ENCODE results near the gene CPPED1.

The CPPED1 gene

DNA sequence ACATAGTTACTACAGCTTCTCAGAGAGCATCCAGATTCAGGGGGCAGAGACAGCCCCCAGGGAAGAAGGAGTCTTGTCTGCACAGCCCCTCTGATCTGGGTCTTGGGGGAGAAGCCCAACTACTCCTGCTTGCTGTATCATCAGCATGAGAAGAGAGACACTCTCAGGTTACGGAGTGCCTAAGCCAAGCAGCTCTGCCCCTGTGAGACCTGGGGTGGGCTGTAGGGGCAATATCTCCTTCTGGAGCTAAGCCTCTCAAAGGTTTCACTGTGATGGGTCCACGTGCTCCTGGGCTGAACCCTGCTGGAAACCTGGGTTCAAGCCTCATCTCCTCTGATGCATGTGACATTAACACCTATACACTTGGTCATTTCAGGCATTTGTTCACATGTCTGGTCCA, 123.2 kb downstream of the CPPED1 start:
- no peak for DNase-seq (ENCODE audit: low read depth)

DNA sequence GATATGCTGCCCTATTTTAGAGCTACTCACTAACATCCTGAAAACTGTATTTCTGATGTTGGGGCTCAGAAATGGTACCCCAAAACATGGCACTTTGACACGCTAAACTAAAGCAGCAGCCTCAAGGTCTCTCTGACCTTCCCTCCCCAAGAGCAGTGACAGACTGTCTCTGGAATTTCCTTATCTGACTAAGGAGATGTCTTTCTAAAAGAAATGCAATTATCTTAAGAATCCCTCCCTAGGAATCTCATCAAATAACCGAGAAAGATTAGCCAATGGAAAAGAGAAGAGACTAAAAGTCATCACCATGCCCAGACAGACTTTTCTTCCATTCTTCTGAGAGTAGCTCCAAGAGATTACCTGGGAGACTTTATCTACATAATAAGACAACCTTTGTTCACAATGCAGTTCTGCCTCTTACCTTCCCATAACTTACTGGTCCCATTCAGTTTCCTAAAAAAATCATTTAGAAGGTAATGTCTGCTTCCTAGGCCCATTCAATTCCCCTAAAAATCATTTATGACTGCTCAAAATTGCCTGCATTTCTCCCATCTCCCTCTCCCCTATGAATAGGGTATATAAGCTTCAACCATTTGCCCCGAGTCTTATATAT, 123.9 kb downstream of the CPPED1 start:
- DNase-seq (ENCODE audit: low read depth), result no peak

DNA sequence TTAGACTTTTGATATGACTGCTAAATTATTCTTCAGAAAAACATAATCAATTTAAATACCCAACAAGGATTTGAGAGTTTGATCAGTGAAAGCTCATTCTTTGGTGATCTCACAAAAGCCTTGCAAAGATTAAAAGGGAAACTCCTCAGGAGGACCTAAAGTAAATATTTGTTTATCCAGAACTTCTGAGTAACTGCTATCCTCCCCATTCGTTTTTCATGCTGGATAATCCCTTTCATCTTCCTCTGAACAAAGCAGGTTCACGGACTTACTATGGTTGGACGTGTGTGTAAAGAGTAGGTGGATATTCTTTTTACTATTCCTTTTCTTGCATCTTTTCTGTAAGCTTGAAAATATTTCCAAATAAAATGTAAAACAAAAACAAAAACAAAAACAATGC, 124.7 kb downstream of the CPPED1 start:
- DNase-seq (ENCODE audit: low read depth), result no peak

DNA sequence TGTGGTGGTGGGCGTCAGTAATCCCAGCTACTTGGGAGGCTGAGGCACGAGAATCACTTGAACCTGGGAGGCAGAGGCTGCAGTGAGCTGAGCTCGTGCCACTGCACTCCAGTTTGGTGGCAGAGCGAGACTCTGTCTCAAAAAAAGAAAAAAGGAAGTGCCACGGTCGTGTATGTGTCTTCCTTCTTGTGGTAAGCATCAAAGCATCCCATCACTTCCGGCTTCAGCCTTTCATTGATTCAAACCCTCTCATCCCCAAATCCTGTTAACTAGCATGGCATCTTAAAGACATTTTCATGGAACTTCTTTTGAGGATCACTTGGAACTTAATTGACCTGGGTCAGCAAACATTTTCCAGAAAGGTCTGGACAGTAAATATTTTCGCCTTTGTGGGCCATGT, 126.2 kb downstream of the CPPED1 start:
- DNase-seq (ENCODE audit: low read depth), result no peak

DNA sequence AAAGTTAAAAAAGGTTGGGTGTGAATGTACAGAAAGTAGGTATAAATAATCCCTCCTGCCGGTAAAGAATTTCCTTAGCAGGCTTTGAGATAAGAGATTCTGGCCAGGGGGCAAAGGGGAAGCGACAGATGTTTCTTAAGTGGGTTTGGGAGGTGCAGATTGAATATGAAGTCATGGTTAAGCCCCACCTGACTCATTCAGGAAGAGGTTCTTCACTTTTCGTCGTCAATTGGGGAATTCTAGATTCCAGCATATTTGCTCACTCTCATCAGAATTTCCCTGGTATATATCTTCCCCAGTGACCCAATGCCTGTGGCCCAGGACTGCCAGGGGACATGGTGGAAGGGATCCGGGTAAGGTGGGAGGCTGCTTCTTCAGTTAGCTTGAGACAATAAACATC, 127.8 kb downstream of the CPPED1 start:
- peak; percentile 16 for DNase-seq (ENCODE audit: low read depth)

DNA sequence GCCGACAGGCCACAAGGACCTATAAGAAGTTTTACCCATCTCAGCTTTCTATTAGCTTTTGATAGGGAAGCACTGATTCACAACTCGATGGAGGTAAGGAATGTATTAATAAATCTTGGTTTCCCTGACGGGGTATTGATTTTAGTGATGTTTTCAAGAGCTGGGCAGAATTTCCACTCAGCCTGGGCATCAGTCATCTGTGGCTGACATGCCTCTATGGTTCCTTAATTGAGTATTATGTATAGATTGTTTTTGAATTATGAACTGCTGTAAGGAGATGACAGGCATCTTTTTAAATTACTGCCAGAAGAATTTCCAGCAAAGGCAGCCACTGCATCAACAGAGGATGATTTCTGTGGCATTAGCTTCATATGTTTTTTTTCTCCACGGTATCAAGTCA, 128.6 kb downstream of the CPPED1 start:
- DNase-seq (ENCODE audit: low read depth), result no peak

DNA sequence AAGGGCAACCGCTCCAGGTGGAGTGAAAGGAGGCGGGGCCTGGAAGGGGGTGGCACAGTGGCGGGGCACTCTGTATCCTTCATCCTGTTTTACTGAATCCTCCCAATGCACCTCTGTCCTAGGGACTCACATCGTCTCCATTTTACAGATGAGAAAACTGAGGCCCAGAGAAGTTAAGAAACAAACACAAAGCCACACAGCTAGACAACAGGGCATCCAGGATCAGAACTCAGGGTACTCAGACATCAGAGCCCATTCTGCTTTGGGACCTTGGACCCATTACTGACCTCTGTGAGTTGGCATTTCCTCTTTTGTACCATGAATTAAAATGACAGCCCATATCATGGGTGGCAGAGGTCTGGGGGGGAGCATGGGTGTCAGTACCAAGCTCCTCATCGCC, 129.2 kb downstream of the CPPED1 start:
- no peak for DNase-seq (ENCODE audit: low read depth)

DNA sequence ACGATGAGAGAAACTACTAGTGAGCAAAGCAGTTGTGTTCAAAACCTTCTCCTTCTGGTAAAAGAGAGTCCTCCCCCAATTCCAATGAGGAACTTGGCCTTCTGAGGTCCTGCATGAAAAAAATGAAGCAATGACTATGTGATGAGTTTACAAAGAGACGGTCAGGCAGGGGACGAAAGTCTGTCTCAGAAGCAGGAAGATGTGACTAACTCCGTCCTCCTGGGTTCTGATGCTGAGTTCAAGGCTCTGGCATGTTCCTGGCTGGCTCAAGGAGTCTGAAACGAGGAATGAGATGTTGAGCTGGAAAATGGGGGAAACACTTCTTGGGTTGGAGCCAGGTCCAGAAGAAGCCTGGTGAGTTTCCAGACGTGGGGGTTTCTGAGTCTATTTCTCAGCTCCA, 129.6 kb downstream of the CPPED1 start:
- peak; percentile 28 for DNase-seq (ENCODE audit: low read depth)

DNA sequence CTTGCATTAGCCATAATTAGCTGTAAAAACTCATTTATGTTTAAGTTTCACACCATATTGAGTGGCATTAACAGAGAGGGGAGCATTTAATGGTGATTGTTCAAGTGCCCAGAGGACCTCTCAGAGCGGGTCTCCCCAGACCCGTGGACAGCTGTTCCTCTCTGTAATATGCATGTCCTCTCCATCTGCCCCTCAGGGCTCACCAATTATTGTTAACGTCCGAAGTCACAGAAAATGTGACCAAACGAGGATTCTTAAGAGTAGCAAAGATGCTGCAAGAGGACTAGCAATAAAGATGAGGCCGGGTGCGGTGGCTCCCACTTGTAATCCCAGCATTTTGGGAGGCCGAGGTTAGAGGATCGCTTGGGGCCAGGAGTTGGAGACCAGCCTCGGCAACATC, 130.2 kb downstream of the CPPED1 start:
- no peak for DNase-seq (ENCODE audit: low read depth)

DNA sequence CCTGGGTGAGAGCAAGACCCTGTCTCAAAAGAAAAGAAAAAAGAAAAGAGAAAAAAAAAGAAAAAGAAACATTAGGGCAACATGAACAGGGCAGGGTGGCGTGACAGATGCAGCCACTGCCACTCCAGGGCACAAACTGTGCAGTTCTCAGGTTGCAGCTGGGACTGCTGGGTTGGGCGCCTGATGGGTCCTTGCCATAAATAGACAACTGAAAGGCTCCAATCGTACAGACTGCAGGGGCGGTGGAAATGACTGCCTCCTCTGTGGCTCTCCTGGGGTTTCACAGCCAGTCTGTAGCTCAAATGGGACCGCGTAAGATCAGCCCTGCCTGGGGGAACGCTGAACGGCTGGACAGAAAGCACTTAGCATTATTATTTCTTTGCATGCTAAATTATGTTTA, 130.7 kb downstream of the CPPED1 start:
- no peak for DNase-seq (ENCODE audit: low read depth)

DNA sequence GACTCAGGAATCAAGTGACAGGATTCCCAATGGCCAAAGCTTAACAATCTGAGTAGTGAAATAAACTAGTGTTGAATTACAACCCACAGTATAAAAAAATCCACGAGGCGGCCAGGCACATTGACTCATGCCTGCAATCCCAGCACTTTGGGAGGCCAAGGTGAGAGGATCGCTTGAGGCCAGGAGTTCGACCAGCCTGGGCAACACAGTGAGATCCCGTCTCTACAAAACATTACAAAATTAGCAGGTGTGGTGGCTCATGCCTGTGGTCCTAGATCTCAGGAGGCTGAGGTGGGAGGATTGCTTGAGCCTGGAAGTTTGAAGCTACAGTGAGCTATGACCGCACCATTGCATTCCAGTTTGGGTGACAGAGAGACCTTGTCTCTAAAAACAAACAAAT, 133.8 kb downstream of the CPPED1 start:
- DNase-seq (ENCODE audit: low read depth), result no peak

DNA sequence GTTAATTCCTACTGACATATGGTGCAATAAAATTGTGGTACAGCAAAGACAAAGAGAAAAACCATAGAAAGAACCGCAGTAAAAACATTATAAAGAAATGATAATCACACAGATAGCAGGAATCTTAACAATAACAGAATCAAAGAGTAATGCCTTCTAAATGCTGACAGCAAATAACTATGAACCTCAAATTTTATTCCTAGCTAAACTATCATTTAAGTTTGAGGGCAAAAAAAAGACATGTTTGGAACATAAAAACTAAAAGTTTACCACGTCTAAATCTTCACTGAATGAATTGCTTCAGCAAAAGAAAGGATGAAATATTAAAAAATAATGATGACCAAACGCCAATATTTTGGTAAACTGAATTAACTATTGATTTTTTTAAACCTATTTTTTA, 135.8 kb downstream of the CPPED1 start:
- no peak for DNase-seq (ENCODE audit: low read depth)

DNA sequence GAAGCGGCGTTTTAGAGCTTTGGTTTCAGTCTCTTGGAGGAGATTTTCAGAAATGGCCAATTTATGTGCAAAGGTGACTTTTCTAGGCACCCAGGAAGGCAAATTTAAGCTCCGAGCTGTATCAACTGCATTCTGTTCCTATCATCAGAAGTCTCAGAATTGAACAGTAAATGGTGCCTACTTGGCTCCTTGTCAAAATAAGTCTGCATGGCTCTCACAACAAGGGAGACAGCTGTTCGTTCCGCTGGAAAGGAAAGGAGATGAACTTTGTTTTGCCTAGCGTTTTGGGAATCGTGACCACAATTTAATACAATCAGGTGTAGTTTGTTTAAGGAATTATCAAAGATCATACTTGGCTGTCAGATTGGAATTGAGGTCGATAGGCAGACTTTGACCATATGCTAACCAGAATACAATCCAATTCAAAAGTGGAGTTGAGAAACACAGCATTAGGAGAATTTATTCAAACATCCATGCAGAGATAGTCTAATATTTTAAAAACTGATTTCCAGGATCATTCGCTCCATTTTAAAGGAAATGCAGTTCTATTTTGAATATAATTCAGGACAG, 139.4 kb downstream of the CPPED1 start:
- DNase-seq (ENCODE audit: low read depth), result no peak

DNA sequence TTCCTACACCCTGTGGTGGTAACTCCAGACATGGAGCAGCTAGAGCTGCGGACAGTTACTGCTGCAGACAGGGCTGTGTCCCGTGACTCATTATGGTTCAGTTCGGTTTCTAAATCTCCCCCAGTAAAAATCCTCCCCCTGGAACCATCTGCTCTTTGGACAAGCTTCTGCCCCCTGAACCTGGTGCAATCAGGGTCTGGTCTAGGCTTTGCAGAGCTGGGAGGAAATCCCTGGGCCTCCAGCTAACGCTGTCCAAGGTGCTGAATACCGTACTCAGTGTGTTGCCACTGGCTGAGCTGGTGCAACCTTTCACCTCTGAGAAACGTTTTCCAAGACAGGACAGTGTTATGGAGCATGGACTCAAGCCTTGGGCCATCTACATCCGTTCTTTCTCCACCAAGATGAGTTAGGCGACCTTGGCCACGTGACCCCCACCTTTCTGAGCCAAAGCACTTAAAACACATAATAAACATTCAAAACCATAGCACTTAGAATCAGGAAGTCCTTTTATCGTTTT, 142.0 kb downstream of the CPPED1 start:
- DNase-seq (ENCODE audit: low read depth), result no peak

DNA sequence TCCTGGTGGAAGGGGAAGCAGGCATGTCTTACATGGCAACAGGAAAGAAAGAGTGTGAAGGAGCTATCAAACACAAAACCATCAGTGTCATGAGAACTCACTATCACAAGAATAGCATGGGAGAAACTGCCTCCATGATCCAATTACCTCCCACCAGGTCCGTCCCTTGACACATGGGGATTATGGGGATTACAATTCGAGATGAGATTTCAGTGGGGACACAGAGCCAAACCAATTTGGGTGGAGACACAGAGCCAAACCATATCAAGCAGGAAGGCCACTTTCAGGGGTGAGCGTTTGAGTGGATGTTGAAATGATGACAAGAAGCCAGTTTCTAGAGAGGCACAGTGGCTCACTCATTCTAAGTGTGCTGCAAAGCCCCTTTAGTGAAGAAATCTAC, 143.8 kb downstream of the CPPED1 start:
- DNase-seq (ENCODE audit: low read depth), result no peak

DNA sequence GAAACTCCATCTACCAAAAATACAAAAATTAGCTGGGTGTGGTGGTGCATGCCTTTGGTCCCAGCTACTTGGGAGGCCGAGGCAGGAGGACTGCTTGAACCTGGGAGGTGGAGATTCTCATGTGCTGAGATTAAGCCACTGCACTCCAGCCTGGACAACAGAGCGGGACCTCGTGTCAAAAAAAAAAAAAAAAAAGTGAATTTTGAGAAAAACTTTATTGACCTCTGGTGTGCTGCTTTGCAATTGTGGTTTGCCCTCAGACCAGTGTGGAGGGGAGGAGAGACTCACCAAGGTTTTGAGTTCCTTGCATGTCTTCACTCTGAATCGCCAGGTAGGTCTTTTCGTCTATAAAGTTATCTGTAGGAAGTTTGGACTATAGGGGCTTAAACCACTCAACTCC, 145.2 kb downstream of the CPPED1 start:
- no peak for DNase-seq (ENCODE audit: low read depth)

DNA sequence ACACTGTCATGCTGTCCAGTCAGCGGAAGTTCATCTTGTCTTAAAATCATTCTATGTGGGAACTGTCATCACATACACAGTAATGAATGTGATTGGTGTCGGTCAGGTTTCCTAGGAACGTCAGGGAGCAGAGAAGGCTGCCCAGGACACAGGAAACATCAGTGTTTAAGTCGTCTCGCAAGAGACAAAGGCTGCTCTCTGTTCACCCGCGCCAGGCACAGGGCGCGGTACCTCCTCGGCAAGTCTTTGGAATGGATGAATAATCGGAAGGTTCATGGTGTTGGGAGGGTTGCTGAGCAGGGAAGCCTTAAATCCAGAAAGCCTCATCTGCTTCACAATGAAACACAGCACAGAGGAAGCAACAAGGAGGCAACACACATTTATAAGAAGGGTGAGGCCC, 148.2 kb downstream of the CPPED1 start:
- DNase-seq (ENCODE audit: low read depth), result no peak

DNA sequence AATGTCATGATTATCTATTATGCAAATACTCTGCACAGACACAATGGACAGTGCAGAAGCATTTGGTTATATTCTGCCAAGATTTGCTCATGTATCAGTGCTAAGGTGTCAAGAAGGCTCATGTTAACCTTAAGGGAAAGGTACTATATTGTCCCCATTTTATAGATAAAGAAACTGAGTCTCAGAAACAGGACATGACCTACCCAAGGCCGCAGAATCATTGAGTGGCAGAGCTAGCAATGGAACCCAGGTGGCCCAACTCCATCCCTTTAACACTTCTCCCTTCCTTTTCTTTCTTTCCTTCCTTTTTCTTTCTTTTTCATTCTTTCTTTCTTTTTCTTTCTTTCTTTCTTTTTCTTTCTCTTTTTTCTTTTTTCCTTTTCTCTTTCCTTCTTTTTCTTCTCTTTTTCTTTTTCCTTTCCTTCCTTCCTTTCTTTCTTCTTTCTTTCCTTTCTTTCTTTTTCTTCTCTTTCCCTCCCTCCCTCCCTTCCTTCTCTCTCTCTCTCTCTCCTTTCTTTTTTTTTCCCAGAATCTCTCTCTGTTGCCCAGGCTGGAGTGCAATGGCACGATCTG, 149.8 kb downstream of the CPPED1 start:
- DNase-seq (ENCODE audit: low read depth), result no peak

DNA sequence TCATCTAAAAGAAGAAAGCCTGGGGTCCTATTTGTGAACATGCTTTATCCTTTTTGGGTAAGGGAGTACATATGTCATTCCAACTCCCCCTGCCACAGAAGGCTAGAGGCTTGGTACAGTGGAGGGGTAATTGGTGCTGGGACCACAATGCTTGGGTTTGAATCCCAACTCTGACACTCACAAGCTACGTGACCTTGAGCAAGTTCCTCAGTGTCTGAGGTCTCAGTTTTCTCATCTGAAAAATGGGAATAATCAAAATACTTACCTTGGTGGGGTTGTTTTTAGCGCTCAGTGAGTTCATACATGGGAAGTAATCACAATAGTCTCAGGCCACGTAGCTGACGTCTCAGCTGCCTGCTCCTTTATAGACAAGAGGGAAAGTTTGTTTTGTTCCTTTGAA, 150.8 kb downstream of the CPPED1 start:
- no peak for DNase-seq (ENCODE audit: low read depth)

DNA sequence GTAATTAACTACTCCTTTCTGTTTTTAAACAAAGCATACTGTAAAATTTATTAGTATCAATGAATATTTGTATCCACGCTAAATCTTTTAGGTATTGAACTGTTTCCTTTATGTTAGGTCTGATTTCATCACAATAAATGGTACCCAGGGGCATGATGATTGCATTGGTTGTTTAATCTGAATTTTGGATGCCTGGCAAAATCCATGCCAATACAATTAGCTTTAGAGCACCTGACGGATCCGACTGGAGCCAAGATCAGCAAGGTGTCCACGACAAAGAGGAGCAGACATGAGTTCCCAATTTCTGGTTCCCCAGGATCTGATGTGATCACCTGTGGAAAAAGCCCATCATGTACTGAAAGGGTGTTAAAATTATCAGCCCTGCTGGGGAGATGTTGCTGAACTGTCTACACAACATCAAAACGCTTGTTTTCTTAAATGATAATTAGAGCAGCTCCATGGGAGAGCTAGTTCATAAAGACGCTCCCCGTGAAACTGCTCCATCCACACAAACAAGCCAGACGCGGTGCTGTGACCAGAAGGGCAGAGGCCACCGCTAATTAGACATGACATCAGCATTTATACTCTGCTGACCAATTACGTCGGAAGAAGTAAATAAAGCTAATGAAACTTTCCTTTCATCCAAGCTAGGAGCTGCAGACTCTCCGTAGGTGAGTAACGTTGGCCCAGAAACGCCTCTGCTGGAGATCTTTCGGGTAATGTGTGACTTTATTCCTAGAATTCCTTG, 151.7 kb downstream of the CPPED1 start:
- no peak for DNase-seq (ENCODE audit: low read depth)

DNA sequence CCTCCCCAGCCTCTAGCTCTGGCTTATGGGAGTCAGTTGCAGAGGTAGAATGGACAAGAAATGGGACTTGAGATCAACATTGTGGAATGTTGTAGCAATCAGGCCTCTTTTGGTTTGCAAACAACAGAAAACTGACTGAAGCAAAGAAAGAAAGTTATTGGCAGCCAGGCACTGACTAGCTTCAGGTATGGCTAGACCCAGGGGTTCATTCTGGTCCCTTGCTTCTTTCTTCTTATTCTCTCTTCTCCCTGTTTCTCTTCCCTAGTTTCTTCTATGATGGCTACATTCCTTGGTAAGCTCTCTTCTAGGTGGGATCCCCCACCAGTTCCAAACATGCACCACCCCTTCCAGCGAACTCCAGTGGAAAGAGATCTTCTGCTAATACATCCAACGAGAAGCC, 154.3 kb downstream of the CPPED1 start:
- no peak for DNase-seq (ENCODE audit: low read depth)

DNA sequence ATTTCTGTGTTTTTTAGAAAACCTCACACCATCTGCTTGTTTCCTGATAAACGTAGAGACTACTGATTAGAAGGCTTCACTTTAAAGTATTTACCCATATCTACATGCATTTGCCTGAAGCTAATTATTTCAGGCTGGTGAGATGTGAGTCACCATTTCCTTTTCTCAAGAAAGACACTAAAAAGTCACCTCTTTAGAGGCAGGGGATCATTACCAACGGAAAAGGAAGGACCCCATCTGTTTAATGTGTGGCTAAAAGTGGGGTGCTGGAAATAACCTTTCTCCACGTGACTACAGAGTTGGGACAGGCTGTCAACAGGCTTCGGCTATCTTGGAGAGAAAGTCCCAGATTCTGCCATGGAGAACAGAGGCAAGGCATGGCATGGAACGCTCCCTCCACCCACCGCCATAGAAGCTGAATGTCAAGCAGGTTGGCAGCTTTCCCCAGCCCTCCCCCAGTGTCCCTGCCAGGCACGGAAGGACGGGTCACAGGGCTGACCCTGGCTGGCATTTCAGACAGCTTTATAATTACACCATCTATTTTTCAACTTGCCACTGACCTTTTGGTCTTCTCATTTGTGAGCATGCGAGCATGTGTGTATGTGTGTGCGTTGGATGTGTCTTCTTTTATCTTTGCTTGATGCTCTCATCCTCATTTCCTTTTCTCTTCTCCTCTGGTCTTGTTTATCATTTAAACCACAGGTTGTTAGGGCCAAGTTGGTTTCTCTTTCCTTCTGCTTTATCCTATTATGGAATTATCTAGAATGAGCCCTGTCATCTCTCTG, 157.0 kb downstream of the CPPED1 start:
- DNase-seq (ENCODE audit: low read depth), result no peak
